Karpas-422 (cell line): ENCODE measurements around the gene MBIP. TPM values are rescaled to one million over a fixed set of nuclear protein-coding genes. Genes with fewer than 3 reads are reported as not detected.

Source experiments
- DNase-seq: peaks from one replicate; pipeline ENCODE4 v3.0.0-alpha.2; 2015
- H2AFZ ChIP-seq: fragments of 200-600 bp; sonication (generic); 2 replicates; pipeline ENCODE4 v1.6.1; 2014; ENCODE audit warnings: antibody characterized with exemption, low read length, mixed read lengths
- H3K27ac ChIP-seq: fragments of 200-600 bp; sonication (generic); 2 replicates; pipeline ENCODE4 v1.5.1; 2014; ENCODE audit warnings: mild to moderate bottlenecking, low read length, moderate library complexity
- H3K27me3 ChIP-seq: fragments of 200-600 bp; sonication (generic); 2 replicates; pipeline ENCODE4 v1.6.1; 2014; ENCODE audit warnings: low read length, mixed read lengths
- H3K36me3 ChIP-seq: fragments of 200-600 bp; sonication (generic); 2 replicates; pipeline ENCODE4 v1.6.1; 2014; ENCODE audit warnings: low read length, mixed read lengths; ENCODE audit not compliant: insufficient read depth
- H3K4me1 ChIP-seq: fragments of 200-600 bp; sonication (generic); 2 replicates; pipeline ENCODE4 v1.6.1; 2014; ENCODE audit warnings: mild to moderate bottlenecking, low read length, mixed read lengths
- H3K4me2 ChIP-seq: fragments of 200-600 bp; sonication (generic); 2 replicates; pipeline ENCODE4 v1.6.1; 2014; ENCODE audit warnings: low read length, low read depth, mild to moderate bottlenecking; ENCODE audit not compliant: poor library complexity, severe bottlenecking
- H3K4me3 ChIP-seq: fragments of 200-600 bp; sonication (generic); 2 replicates; pipeline ENCODE4 v1.5.1; 2014; ENCODE audit warnings: mild to moderate bottlenecking, antibody characterized with exemption, low read length, mixed read lengths
- H3K79me2 ChIP-seq: fragments of 200-600 bp; sonication (generic); 2 replicates; pipeline ENCODE4 v1.6.1; 2014; ENCODE audit warnings: mild to moderate bottlenecking, low read length, mixed read lengths
- H3K9ac ChIP-seq: fragments of 200-600 bp; sonication (generic); 2 replicates; pipeline ENCODE4 v1.6.0; 2014; ENCODE audit warnings: low read length
- H3K9me2 ChIP-seq: fragments of 200-600 bp; sonication (generic), shearing (Covaris generic); replicated peaks from 2 replicates; pipeline ENCODE4 v1.6.0; 2014; ENCODE audit warnings: mild to moderate bottlenecking, low read length, moderate library complexity; ENCODE audit not compliant: insufficient read depth
- H3K9me3 ChIP-seq: fragments of 300-700, 200-600 bp; sonication (generic); 2 replicates; pipeline ENCODE4 v1.6.1; 2014; ENCODE audit warnings: low read length, mixed read lengths
- H4K20me1 ChIP-seq: fragments of 200-600 bp; sonication (generic); 2 replicates; pipeline ENCODE4 v1.6.1; 2014; ENCODE audit warnings: mild to moderate bottlenecking, antibody characterized with exemption, low read length, low read depth; ENCODE audit not compliant: insufficient read depth
- total RNA-seq: library from RNA; depleted of rRNA; stranded (reverse); fragments of >200 nt; shearing (Covaris generic); gene quantifications from 2 replicates; pipeline ENCODE4 v1.2.3, GENCODE V29; 2014; ENCODE audit warnings: low replicate concordance; rRNA removed

MBIP gene
- total RNA-seq, 1 experiment from 2014 or later = 49.7 TPM

DNA sequence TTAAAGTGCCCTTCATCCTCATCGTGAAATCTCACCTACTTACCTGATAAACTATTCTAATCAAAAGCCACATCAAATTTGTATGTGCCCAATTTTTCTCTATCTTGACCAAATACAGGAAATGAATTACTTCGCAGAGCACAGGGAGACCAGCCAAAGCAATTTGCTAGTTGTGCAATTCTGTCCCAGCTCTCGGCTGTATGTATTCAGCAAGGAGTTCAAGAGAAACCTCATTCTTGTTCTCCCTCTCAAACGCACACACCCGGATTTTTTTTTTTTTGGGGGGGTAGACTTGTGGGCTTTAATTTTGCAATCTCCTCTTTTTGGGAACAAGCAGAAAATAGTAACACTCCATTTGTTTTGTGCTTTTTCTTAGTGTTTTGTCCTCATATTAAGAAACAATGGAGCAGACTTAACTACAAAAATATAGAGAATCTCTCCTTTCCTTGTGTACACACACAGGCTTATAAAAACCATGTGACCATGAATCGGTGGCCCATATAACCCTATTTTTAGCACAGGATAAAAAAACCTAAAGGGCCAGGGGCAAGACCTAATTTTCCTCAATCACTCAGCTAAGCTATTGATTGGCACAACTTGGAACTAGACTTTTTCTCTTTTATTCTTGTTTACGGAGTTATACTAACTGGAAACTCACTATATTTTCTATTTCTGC, 64.2 kb downstream of the MBIP start:
- Histone ChIP-seq H3K9ac (no peak overlapping the region), H3K9me2 (no peaks in the 10 kb centered on the region), H3K27me3 (no peaks in the 10 kb centered on the region), H3K36me3 (no peaks in the 10 kb centered on the region), H3K27ac (no peak overlapping the region), H3K4me2 (no peak overlapping the region), H2AFZ (no peak overlapping the region), H3K79me2 (no peaks in the 10 kb centered on the region), H3K9me3 (no peaks in the 10 kb centered on the region), H4K20me1 (no peaks in the 10 kb centered on the region), H3K4me1 (no peaks in the 10 kb centered on the region), H3K4me3 (no peak overlapping the region)
- DNase-seq = no peak

GRCh38 chr14:36254020-36254624, 66.3 kb downstream of the MBIP start:
- Histone ChIP-seq H3K9ac (no peak overlapping the region), H4K20me1 (no peaks in the 10 kb centered on the region), H3K4me1 (peaks cover 8% of the 10 kb centered on the region), H3K9me2 (no peaks in the 10 kb centered on the region), H3K4me3 (no peak overlapping the region), H3K36me3 (no peaks in the 10 kb centered on the region), H2AFZ (no peak overlapping the region), H3K9me3 (peaks cover 3% of the 10 kb centered on the region; the same call in 1 of the 2 replicates), H3K27ac (no peak overlapping the region), H3K27me3 (no peaks in the 10 kb centered on the region), H3K4me2 (no peak overlapping the region), H3K79me2 (no peaks in the 10 kb centered on the region)
- no peak for DNase-seq

Other genes with a start within 250 kb of the MBIP start
- gene PTCSC3, start 143.9 kb downstream of the MBIP start, total RNA-seq = not detected in 2 replicates
- not detected in 2 replicates for gene NKX2-1, start 199.6 kb upstream of the MBIP start, total RNA-seq